Effector memory CD8-positive, alpha-beta T cell (primary cell): ENCODE data around the gene CYP26A1.
"Not testable (repeated sequence)": the region's sequence is repeated elsewhere in the genome, so short reads cannot be mapped to it uniquely, and the experiment has no call there.

ENCODE experiments used
- ATAC-seq: fragments of 150-1000 bp; cut with Tn5 transposase; replicated peaks from 2 replicates; pipeline ENCODE4 v1.10.0; 2021; ENCODE audit warnings: mild to moderate bottlenecking, moderate library complexity
- DNase-seq, 3 experiments: peaks; one replicate each; pipeline ENCODE4 v3.0.0; 2021
- H3K27ac Mint-ChIP-seq, 2 donors: one replicate each; pipeline ENCODE4 v1.8.0; 2022; ENCODE audit warnings: mild to moderate bottlenecking in 2 of 2, mixed read lengths in 2 of 2, moderate library complexity in 2 of 2
- H3K27me3 Mint-ChIP-seq, 2 donors: one replicate each; pipeline ENCODE4 v1.8.0; 2022; ENCODE audit warnings: mixed read lengths in 2 of 2
- H3K36me3 Mint-ChIP-seq: one replicate; pipeline ENCODE4 v1.8.0; 2022; ENCODE audit warnings: mild to moderate bottlenecking, moderate library complexity, mixed read lengths; ENCODE audit not compliant: insufficient read depth
- H3K4me1 Mint-ChIP-seq, 2 donors: one replicate each; pipeline ENCODE4 v1.8.0; 2022; ENCODE audit warnings: low read depth in 2 of 2, mixed read lengths in 2 of 2
- H3K4me3 Mint-ChIP-seq, 2 donors: one replicate each; pipeline ENCODE4 v1.8.0; 2022; ENCODE audit warnings: mild to moderate bottlenecking in 2 of 2, mixed read lengths in 2 of 2, moderate library complexity in 2 of 2
- H3K9me3 Mint-ChIP-seq, 2 donors: one replicate each; pipeline ENCODE4 v1.8.0; 2022; ENCODE audit warnings: mixed read lengths in 2 of 2

The CYP26A1 gene

DNA sequence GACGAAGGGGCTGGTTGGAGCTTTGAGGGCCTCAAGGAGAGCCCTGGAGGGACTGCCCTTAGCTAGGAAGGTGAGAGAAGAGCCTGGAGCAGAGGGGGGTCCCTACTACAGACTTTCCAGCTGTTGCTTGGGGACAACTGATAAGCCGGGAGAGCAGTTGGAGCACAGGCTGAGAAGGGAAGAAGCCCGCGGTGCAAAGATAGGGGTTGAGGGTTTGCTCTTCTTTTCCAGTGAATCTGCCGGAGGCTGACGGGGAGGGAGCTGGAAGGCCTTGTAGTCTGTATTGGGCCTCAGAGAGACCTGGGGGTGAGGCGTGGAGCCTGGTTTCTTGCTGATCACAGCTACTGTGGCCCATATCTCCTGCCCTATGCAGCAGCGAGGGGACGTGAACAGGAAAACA lies 23.7 kb downstream of the CYP26A1 start:
- ATAC-seq, result no peak
- no peak overlapping the region for H3K27ac Mint-ChIP-seq
- no peaks in the 10 kb centered on the region for H3K36me3 Mint-ChIP-seq
- H3K4me3 Mint-ChIP-seq, result no peak overlapping the region
- H3K9me3 Mint-ChIP-seq, result no peaks in the 10 kb centered on the region
- no peaks in the 10 kb centered on the region for H3K4me1 Mint-ChIP-seq
- H3K27me3 Mint-ChIP-seq, result peaks cover 4 to 14% of the 10 kb centered on the region in 2 donors
- no peak for DNase-seq

DNA sequence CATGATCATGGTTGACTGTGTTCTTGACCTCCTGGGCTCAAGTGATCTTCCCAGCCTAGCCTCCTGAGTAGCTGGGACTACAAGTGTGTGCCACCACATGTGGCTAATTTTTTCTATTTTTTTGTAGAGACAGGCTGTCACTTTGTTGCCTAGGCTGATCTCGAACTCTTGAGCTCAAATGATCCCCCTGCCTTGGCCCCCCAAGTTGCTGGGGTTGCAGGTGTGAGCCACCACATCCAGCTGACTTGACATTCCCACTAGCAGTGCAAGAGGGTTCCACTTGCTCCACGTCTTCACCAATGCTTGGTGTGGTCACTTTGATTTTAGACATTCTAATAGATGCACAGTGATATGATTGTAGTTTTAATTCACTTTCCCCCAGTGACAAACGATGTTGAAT lies 25.1 kb downstream of the CYP26A1 start:
- H3K4me1 Mint-ChIP-seq, result no peaks in the 10 kb centered on the region
- ATAC-seq (no peak), DNase-seq (no peak)
- peaks cover 13 to 16% of the 10 kb centered on the region in 2 donors for H3K27me3 Mint-ChIP-seq
- no peaks in the 10 kb centered on the region for H3K9me3 Mint-ChIP-seq
- no peaks in the 10 kb centered on the region for H3K36me3 Mint-ChIP-seq
- H3K27ac Mint-ChIP-seq, result no peak overlapping the region
- no peak overlapping the region for H3K4me3 Mint-ChIP-seq

DNA sequence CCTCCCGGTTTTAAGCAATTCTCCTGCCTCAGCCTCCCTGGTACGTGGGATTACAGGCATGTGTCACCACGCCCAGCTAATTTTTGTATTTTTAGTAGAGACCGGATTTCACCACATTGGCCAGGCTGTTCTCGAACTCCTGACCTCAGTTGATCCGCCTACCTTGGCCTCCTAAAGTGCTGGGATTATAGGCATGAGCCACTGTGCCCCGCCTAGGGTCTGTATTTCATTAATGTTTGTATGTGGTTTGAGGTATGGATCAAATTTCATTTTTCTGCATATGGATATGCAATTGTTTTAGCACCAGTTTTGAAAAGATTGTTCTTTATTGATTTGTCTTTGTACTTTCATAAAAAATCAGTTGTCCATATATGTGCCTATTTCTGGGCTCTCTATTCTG lies 26.0 kb downstream of the CYP26A1 start:
- no peaks in the 10 kb centered on the region for H3K4me1 Mint-ChIP-seq
- H3K27ac Mint-ChIP-seq, result no peak overlapping the region
- H3K9me3 Mint-ChIP-seq, result no peaks in the 10 kb centered on the region
- H3K4me3 Mint-ChIP-seq, result no peak overlapping the region
- DNase-seq (no peak), ATAC-seq (no peak)
- no peaks in the 10 kb centered on the region for H3K36me3 Mint-ChIP-seq
- peaks cover 15 to 21% of the 10 kb centered on the region in 2 donors for H3K27me3 Mint-ChIP-seq

DNA sequence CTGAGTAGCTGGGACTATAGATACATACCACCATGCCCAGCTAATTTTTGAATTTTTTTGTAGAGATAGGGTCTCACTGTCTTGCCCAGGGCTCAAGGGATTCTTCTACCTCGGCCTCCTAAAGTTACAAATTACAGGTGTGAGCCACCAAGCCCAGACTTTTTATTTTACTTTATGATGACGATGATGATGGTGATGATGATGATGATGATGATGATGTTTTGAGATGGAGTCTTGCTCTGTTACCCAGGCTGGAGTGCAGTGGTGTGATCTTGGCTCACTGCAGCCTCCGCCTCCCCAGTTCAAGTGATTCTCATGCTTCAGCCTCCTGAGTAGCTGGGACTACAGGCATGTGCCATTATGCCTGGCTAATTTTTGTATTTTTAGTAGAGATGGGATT lies 27.5 kb downstream of the CYP26A1 start:
- not testable (repeated sequence) for H3K27ac Mint-ChIP-seq, H3K4me1 Mint-ChIP-seq, H3K4me3 Mint-ChIP-seq, DNase-seq, H3K36me3 Mint-ChIP-seq, H3K9me3 Mint-ChIP-seq, ATAC-seq
- peaks cover 15% of the 10 kb centered on the region in 2 donors for H3K27me3 Mint-ChIP-seq

DNA sequence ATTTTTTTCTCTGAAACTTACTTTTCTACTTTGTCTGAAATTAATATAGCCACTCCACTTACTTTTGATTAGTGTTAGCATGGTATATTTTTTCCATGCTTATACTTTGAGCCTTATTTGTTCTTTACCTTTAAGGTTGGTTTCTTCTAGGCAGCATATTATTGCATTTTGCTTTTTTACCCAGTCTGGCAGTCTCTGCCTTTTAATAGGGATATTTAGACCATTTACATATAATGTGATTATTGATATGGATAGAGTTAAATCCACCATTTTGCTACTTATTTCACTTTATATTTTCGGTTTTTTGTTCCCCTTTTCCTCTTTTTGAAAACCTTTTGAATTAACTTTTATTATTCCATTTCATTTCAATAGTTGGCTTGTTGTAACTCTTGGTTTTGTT lies 30.3 kb downstream of the CYP26A1 start:
- no peak overlapping the region for H3K27ac Mint-ChIP-seq
- no peaks in the 10 kb centered on the region for H3K36me3 Mint-ChIP-seq
- no peaks in the 10 kb centered on the region for H3K9me3 Mint-ChIP-seq
- H3K4me3 Mint-ChIP-seq, result no peak overlapping the region
- no peaks in the 10 kb centered on the region for H3K4me1 Mint-ChIP-seq
- no peak for DNase-seq
- H3K27me3 Mint-ChIP-seq, result peaks cover 6 to 15% of the 10 kb centered on the region in 2 donors
- no peak for ATAC-seq

DNA sequence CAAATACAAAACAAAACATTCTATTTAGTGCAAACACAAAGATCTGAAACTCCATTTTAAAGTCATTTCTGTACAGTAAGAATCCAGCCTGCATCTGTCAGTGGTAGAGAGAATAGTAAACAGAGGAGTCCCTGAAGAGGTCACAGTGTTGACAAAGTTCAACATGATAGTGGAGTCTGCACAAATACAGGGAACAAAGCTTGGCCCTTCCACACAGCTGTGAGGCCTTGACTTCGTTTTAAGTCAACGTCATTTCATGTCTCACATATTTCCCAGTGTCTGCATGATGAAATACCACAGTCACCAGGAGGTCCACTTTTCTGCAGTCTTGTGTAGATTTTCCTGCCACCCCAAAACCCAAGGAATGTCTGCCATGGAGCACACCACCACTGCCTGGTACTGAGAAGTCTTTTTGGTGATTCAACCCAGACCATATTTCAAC lies 33.0 kb downstream of the CYP26A1 start:
- Mint-ChIP-seq H3K9me3 (no peaks in the 10 kb centered on the region), H3K36me3 (no peaks in the 10 kb centered on the region), H3K4me1 (no peaks in the 10 kb centered on the region), H3K27ac (no peak overlapping the region), H3K27me3 (peaks cover 6 to 16% of the 10 kb centered on the region in 2 donors), H3K4me3 (no peak overlapping the region)
- no peak for ATAC-seq
- no peak for DNase-seq

DNA sequence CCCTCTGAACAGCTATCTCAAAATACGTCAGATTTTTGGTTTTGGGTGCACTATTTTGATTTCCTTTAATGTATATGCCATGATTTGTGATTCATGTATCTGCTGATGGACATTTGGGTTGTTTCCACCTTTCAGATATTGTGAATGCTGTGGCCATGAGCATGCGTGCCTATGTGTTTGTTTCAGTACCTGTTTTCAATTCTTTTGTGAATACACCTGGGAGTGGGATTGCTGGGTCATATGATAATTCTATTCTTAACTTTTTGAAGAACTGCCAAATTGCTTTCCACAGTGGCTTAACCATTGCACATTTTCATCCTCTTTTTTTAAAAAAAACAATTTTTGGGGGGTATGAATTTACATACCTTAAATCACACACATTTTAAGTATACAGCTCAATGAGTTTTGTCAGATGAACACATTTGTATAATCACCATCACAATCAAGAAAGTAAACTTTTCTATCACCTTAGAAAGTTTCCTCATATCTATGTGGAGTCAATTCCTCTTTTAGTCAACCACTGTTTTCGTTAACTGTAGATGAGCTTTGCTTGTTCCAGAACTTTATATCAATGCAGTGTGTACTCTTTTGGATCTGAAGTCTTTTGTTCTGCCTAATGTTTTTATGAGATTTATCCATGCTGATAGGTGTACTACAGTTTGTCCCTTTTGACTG lies 36.9 kb downstream of the CYP26A1 start:
- Mint-ChIP-seq H3K4me3 (no peak overlapping the region), H3K36me3 (peaks cover 3% of the 10 kb centered on the region), H3K9me3 (no peaks in the 10 kb centered on the region), H3K4me1 (peaks cover 0 to 3% of the 10 kb centered on the region in 2 donors), H3K27ac (no peak overlapping the region), H3K27me3 (peaks cover 21 to 26% of the 10 kb centered on the region in 2 donors)
- ATAC-seq (no peak), DNase-seq (no peak)

DNA sequence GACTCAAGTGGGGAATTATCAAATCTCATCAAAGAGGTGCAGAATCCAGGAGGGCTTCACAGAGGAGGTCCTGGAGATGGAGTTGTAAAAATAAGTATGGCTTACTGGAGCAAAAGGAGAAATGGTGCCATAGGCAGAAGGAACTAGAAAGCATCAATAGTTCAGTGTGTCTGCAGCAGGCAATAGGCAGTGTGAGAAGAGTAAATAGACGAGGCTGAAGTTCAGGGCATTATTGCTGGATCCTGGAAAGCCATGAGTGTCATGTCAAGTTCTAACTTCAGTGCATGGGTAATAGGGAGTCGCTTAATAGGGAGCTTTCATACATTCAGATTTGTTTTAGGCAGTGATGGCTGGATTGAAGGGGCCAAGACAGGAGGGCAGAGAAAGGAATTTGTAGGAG lies 39.3 kb downstream of the CYP26A1 start:
- Mint-ChIP-seq H3K4me1 (peaks cover 0 to 7% of the 10 kb centered on the region in 2 donors), H3K27ac (no peak overlapping the region), H3K4me3 (no peak overlapping the region), H3K36me3 (peaks cover 3% of the 10 kb centered on the region), H3K27me3 (peaks cover 21 to 26% of the 10 kb centered on the region in 2 donors), H3K9me3 (no peaks in the 10 kb centered on the region)
- DNase-seq (no peak), ATAC-seq (no peak)

DNA sequence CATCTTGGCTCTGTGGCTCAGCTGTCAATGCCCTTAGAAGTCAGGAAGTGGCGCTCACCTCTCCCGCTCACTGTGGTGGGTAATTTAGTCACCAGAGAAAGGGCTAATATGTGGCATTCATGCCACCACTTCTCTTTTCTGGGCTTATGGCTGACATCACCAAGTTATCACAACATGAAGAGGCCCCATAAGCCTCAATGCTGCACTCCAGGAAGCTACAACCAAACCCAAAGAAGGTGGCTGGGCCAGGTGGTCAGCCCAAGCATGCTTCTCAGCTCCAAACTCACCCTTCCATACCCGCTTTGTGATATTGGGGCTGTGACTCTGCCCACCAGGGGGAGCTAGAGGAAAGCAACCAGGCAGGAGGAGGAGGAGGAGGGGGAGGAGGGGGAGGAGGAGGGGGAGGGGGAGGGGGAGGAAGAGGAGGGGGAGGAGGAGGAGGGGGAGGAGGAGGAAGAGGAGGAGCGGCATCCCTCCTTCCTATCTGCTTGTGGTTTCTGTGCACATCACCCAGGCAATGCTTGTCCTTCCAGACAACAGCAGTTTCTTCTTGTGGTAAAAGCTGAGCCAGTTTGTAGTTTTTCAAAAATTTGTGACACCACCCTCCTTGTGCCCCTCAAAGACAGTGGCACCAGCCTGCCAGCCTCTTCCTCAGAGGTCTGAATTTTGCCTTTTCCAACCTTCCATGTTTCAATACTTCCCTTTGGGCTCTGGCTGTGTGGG lies 42.1 kb downstream of the CYP26A1 start:
- no peak overlapping the region for H3K4me3 Mint-ChIP-seq
- no peaks in the 10 kb centered on the region for H3K9me3 Mint-ChIP-seq
- DNase-seq (peak; percentile 43 to 49 (median 48)), ATAC-seq (peak; percentile 69)
- H3K27me3 Mint-ChIP-seq, result peaks cover 29 to 44% of the 10 kb centered on the region in 2 donors
- H3K36me3 Mint-ChIP-seq, result peaks cover 3% of the 10 kb centered on the region
- peaks cover 0 to 7% of the 10 kb centered on the region in 2 donors for H3K4me1 Mint-ChIP-seq
- H3K27ac Mint-ChIP-seq, result no peak overlapping the region

DNA sequence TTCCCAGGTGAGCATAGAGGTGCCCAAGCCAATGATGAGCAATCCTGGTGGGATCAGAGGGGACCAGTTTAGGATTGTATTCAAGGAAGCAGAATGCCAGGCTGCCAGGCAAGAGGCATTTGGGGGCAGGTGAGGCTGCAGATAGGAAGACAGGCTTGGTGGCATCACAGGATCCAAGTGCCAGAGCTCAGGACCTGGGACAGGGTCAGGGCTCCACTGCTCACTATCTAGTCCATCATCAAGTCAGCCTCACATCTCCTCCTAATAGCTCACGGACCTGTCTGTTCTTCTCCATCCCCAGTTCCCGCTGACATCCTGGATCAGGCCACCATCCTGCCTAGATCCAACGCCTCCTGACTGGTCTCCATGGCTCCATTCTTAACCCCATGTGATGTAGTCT lies 47.6 kb downstream of the CYP26A1 start:
- H3K27ac Mint-ChIP-seq, result no peak overlapping the region
- H3K36me3 Mint-ChIP-seq, result no peaks in the 10 kb centered on the region
- H3K4me1 Mint-ChIP-seq, result peaks cover 0 to 4% of the 10 kb centered on the region in 2 donors
- no peak for DNase-seq
- H3K27me3 Mint-ChIP-seq, result peaks cover 10 to 34% of the 10 kb centered on the region in 2 donors
- peaks cover 4 to 10% of the 10 kb centered on the region in 2 donors for H3K9me3 Mint-ChIP-seq
- ATAC-seq, result no peak
- no peak overlapping the region for H3K4me3 Mint-ChIP-seq

DNA sequence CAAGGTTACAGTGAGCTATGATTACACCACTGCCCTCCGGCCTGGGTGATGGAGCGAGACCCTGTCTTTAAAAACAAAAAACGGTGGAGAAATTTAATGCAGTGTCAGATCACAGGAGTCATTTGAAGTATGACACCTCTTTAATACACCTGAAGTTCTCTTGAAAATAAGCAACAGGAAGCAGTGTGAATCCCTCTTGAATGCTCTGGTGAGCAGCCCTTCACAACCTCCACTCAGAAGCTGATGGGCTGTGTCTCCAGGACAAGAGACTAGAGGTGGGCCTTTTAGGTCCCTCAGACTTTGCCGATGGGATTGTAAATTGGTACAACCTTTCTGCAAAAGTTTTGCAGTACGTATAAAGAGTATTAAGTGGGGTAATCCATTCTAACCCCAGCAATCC lies 50.1 kb downstream of the CYP26A1 start:
- H3K36me3 Mint-ChIP-seq, result no peaks in the 10 kb centered on the region
- H3K9me3 Mint-ChIP-seq, result peaks cover 5 to 16% of the 10 kb centered on the region in 2 donors
- H3K27ac Mint-ChIP-seq, result no peak overlapping the region
- DNase-seq (no peak), ATAC-seq (no peak)
- peaks cover 0 to 3% of the 10 kb centered on the region in 2 donors for H3K4me1 Mint-ChIP-seq
- H3K4me3 Mint-ChIP-seq, result no peak overlapping the region
- H3K27me3 Mint-ChIP-seq, result peaks cover 10 to 34% of the 10 kb centered on the region in 2 donors

DNA sequence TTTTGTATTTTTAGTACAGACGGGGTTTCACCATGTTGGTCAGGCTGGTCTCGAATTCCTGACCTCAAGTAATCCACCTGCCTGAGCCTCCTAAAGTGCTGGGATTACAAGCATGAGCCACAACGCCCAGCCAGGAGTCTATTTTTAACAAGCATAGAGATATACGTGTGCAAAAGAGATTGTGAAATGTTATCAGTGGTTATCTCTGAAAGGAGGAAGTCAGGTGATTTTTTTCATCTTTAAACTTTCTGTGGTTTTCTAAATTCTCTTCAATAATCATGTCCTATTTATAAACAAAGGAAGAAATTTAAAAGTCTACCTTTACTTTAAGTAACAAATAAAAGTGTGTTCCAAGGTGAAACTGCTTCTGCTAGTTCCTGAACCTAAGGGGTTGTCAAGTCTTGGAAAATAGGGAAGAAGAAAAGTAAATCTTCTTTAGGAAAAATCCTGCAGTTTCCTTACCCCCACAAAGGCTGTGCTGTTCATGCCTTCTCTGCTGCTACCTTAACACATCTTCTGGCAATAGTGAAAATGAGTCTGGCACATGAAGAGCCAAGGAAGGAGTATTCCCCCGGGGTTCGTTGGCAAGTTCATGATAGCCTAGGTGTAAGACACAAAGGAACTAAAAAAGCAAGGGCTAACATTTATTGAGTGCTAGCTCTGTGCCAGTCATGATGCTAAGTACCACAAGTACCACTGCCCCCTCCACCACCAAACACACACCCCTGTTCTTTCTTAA lies 51.1 kb downstream of the CYP26A1 start:
- peak overlapping the region; percentile 52 to 63 for H3K27ac Mint-ChIP-seq
- DNase-seq (no peak), ATAC-seq (peak; percentile 47)
- H3K9me3 Mint-ChIP-seq, result peaks cover 8 to 20% of the 10 kb centered on the region in 2 donors
- peaks cover 0 to 3% of the 10 kb centered on the region in 2 donors for H3K4me1 Mint-ChIP-seq
- H3K36me3 Mint-ChIP-seq, result no peaks in the 10 kb centered on the region
- peaks cover 10 to 26% of the 10 kb centered on the region in 2 donors for H3K27me3 Mint-ChIP-seq
- peak overlapping the region in 1 of 2 donors; percentile 28 for H3K4me3 Mint-ChIP-seq

DNA sequence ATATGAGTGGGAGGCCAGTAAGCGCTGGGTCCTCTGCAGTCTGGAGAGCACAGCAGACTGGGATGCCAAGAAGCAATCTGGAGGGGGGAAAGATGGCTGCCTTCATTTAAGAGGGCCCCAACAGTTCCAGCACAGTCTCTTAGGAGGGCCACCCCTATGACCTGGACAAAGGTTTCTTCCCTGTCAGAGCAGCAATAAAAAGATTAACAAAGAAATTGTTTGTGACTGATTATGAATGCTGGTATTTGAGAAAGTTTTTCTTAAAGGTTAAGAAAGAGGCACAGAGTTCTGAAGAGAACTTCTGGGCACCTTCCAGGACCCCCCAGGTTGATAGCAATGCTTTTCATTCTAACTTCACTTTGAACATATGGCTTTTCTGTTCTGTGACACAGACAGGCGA lies 52.3 kb downstream of the CYP26A1 start:
- Mint-ChIP-seq H3K9me3 (peaks cover 8 to 20% of the 10 kb centered on the region in 2 donors), H3K27ac (no peak overlapping the region), H3K4me1 (peaks cover 0 to 3% of the 10 kb centered on the region in 2 donors), H3K27me3 (peaks cover 12 to 19% of the 10 kb centered on the region in 2 donors), H3K36me3 (no peaks in the 10 kb centered on the region), H3K4me3 (no peak overlapping the region)
- ATAC-seq (no peak), DNase-seq (no peak)
